BE2C (cell line): ENCODE results near the gene BMP10.

Experiments
- DNase-seq: peaks from one replicate; pipeline ENCODE4 v3.0.0-alpha.2; 2020
- H3K27me3 ChIP-seq: fragments of 250-450 bp; sonication (Bioruptor Pico); 2 replicates; pipeline ENCODE4 v1.5.1; 2020; ENCODE audit warnings: mild to moderate bottlenecking
- H3K36me3 ChIP-seq: fragments of 250-450 bp; sonication (Bioruptor Pico); 2 replicates; pipeline ENCODE4 v1.5.1; 2020; ENCODE audit warnings: mild to moderate bottlenecking
- H3K4me1 ChIP-seq: fragments of 250-450 bp; sonication (Bioruptor Pico); 2 replicates; pipeline ENCODE4 v1.5.1; 2020
- H3K4me3 ChIP-seq: 2 replicates; pipeline ENCODE4 v1.5.1; 2011; ENCODE audit warnings: low read depth, low read length
- H3K9me3 ChIP-seq: fragments of 250-450 bp; sonication (Bioruptor Pico); 2 replicates; pipeline ENCODE4 v1.5.1; 2020
- TF ChIP-seq, protein P1 (sequence below): IDR thresholded peaks from 2 replicates; pipeline ENCODE4 v1.5.1; 2012; ENCODE audit warnings: mild to moderate bottlenecking, low read depth, low read length

Gene BMP10

DNA sequence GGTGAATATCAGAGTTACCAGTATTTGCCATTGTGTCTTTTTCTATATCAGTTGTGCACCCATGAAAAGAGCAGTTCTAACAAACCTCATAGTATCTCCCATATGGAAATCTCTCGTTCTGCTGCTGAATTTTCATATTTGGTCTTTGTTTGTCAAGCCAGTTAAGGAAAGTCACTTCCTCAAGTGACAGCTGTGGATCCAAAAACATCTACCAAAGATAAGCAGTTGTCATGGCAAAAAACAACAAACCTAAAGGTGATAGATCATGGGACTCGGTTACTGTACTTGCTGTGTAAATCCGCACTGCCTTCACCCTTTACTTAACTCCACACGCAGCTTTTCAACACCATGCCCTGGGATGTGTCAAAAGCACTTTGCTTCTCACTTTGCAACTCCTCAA is 17.3 kb downstream of the BMP10 start:
- no peaks in the 10 kb centered on the region for H3K9me3 ChIP-seq
- TF ChIP-seq, protein P1, sequence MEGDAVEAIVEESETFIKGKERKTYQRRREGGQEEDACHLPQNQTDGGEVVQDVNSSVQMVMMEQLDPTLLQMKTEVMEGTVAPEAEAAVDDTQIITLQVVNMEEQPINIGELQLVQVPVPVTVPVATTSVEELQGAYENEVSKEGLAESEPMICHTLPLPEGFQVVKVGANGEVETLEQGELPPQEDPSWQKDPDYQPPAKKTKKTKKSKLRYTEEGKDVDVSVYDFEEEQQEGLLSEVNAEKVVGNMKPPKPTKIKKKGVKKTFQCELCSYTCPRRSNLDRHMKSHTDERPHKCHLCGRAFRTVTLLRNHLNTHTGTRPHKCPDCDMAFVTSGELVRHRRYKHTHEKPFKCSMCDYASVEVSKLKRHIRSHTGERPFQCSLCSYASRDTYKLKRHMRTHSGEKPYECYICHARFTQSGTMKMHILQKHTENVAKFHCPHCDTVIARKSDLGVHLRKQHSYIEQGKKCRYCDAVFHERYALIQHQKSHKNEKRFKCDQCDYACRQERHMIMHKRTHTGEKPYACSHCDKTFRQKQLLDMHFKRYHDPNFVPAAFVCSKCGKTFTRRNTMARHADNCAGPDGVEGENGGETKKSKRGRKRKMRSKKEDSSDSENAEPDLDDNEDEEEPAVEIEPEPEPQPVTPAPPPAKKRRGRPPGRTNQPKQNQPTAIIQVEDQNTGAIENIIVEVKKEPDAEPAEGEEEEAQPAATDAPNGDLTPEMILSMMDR = no peak
- H3K4me1 ChIP-seq = no peaks in the 10 kb centered on the region
- H3K4me3 ChIP-seq = no peak overlapping the region
- no peaks in the 10 kb centered on the region for H3K27me3 ChIP-seq
- DNase-seq = no peak
- no peaks in the 10 kb centered on the region for H3K36me3 ChIP-seq

DNA sequence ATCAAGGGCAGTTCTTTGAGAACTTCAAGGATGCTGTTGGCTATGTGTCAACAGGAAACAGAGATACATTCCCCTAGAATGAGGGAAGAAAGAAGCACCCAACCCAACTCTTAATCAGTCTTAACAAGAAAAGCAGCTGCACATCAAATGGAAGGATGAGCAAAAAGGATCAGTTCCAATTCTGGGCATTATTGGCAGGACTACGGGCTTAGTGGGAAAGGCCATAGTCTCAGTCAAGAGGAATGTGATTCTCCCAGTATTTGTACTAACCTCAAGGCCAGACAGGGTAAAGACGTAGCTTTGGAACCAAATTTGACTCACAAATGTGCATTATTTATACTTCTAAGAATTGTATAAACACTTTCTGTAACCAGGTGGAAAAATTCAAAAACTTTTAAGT is 18.2 kb downstream of the BMP10 start:
- no peaks in the 10 kb centered on the region for H3K36me3 ChIP-seq
- no peaks in the 10 kb centered on the region for H3K9me3 ChIP-seq
- no peaks in the 10 kb centered on the region for H3K4me1 ChIP-seq
- TF ChIP-seq, protein P1 = no peak
- no peak overlapping the region for H3K4me3 ChIP-seq
- H3K27me3 ChIP-seq = no peaks in the 10 kb centered on the region
- DNase-seq = no peak

DNA sequence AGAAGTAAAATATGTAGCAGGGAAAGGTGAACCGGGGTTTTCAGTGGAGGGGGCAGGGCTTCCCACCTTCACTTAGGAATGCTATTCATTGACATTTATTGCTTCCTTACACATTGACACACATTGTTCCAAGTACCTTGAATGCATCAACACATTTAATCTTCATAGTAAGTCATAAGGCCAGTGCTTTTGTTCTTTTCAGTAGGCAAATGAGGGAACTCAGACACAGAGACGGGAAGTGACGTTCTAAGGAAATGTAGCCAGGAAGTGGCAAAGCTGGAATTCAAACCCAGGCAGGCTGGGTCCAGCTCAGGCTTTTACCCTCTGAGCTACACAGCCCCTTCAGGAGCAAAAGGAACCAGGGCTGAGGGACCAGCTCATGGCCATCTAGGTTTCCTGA is 20.7 kb downstream of the BMP10 start:
- TF ChIP-seq, protein P1 = no peak
- no peaks in the 10 kb centered on the region for H3K4me1 ChIP-seq
- DNase-seq = no peak
- H3K9me3 ChIP-seq = no peaks in the 10 kb centered on the region
- H3K4me3 ChIP-seq = no peak overlapping the region
- H3K27me3 ChIP-seq = no peaks in the 10 kb centered on the region
- no peaks in the 10 kb centered on the region for H3K36me3 ChIP-seq

DNA sequence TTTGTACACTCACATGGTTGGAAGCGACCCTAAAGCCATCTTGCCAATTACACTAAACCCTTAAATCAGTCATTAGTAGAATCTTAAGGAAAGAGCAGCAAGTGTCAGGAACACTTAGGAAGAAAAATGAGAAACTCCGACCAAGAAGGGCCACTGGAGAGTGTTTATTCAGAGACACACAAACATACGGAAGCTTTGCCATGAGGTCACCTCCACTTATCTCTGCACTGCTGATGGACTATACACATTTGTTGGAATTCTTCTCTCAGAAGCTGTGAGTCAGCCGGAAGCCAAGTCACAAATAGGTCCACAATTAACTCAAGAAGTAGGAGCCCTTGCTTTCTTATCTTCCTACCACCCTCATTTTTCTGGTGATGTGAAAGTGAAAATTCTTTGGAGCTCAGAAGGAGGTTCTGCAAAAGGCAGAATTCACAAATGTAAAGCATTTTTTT is 21.6 kb downstream of the BMP10 start:
- DNase-seq = no peak
- TF ChIP-seq, protein P1 = no peak
- no peaks in the 10 kb centered on the region for H3K4me1 ChIP-seq
- no peaks in the 10 kb centered on the region for H3K36me3 ChIP-seq
- H3K9me3 ChIP-seq = no peaks in the 10 kb centered on the region
- no peaks in the 10 kb centered on the region for H3K27me3 ChIP-seq
- H3K4me3 ChIP-seq = no peak overlapping the region

DNA sequence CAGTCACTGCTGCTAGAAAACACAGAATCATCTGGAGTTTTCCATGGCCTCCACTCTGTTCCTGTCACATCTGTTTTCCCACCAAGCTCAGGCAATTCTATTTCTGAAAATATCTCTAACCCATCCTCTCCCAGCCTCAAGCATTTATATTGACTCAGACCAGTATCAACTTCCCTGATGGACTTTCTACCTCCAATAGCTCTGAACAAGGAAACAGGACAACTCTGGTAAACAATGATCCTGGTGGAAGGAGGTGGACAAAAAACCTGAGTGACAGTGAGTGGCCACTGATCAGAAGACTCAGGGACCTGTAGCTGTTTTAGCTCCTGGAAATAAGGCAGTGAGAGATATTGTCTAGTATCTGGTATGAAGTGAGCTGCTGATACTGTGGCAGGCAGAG is 23.4 kb downstream of the BMP10 start:
- Histone ChIP-seq H3K4me1 (no peaks in the 10 kb centered on the region), H3K27me3 (peaks cover 3% of the 10 kb centered on the region; the same call in 1 of the 2 replicates), H3K36me3 (no peaks in the 10 kb centered on the region), H3K9me3 (no peaks in the 10 kb centered on the region), H3K4me3 (no peak overlapping the region)
- TF ChIP-seq, protein P1 = no peak
- no peak for DNase-seq

DNA sequence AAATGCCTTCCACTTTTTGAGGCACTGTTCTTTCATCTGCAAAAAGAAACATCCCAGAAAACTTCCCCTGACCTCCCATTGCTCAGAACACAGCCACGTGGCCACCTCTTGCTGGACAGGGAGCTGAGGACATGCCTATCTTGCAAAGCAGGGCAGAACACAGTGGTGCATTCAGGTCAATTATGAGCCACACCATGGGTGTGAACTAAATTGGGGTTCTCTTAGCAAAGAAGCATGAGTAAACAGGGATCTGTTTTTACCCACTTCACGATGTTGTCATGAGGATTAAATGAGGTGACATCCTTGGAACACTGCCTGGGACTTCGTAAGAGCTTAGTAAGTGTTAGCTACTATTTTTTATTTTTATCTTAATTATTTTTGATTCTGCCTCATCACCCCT is 25.1 kb downstream of the BMP10 start:
- DNase-seq = no peak
- Histone ChIP-seq H3K36me3 (no peaks in the 10 kb centered on the region), H3K4me3 (no peak overlapping the region), H3K9me3 (no peaks in the 10 kb centered on the region), H3K4me1 (no peaks in the 10 kb centered on the region), H3K27me3 (peaks cover 3% of the 10 kb centered on the region; the same call in 1 of the 2 replicates)
- TF ChIP-seq, protein P1 = no peak
